HTERT RPE-1 (cell line): Measurements from ENCODE around the gene CD163.
"Not testable (repeated sequence)": the region's sequence is repeated elsewhere in the genome, so short reads cannot be mapped to it uniquely, and the experiment has no call there.

ENCODE experiments used
- in situ Hi-C: fragments of 300-500 bp; cut with MboI; formaldehyde crosslinking; loops from 4 replicates; pipeline ENCODE4 v1.14.3; 2020; ENCODE audit warnings: low sequenced_read_pairs

The CD163 gene

DNA sequence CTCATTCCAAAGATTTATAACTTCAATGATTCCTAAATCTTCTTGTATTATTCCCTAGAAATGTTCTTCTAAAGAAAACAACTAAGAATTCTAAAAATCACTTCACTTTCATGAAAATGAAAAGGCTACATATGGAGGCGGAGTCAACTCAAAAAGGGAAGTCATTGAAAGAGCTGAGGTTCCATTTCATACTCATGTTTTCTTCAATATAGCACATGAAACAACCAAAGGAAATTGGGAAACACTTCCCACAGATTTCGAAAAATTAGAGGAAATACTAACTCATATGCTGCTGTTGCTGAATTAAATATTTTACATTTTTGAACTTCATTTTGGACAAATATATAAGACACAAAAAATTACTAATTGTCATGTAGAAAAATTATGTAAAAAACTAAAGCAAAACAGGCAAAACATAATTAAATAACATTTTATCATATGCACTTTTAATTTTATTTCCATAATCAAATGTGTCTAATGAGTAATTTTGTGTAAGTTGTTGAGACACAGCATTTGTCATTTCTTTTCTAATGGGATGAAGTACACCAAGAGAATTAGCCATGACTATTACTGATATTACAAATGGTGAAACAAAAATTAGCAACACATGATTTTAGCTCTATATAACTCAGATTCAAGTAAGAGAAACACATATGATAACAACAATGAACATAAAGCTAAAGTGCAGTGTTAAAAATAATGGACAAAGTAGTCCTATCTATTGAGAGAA lies at the start of gene CD163:
TSS of gene CD163 (minus strand) at position 92 of the 730 bp plus-strand sequence. CDS start at position 5, 87 bp downstream.
- in situ Hi-C loops, result no loop called here

DNA sequence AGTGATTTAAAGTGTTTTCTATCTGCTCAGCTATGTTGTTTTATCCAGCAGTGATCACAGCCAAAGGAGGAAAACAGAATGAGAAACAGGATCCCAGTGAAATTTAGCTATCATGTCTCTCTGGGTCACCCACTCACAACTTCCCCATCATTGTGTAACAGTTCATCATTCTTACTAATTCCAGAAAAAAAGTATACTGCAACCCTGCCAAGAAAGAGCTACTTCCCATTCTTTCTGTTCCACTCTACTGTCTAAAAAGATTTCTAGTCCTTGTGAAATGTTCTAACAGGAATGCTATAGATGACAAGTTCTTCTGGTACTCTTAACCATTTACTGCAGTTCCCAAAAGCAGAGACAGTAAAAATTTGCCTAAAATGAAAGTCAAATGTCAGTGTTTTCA lies 39.2 kb upstream of the CD163 start:
- in situ Hi-C loops, result no loop called here

DNA sequence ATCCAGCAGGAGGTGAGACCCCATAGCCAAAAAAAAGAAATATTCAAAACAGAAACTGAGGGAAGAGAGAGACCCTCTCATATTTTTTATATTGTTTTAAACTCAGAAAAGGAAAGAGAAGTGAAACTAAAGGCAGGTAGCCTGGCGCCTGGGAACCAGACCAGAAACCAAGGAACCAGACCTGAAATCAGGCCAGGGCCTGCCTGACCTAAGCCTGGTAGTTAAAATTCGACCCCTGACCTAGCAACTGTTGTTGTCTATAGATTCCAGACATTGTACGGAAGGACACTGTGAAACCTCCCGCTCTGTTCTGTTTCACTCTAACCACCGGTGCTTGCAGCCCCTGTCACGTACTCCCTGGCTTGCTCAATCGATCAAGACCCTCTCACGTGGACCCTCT lies 38.5 kb upstream of the CD163 start:
- in situ Hi-C loops, result no loop called here

DNA sequence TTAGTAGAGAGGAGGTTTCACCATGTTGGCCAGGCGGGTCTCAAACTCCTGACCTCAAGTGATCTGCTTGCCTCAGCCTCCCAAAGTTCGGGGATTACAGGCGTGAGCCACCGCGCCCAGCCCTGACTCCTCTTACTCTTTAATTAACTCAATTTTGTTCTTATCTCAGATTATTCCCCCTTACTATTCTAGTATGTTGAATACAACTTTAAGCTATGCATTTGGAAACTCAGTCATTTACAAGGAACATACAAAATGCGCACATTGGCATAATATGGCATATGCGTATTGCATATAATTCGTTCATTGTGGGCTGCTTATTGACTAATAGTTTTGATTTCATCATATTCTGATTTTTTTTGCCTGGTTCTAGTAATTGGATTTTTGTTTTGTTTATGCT lies 10.8 kb upstream of the CD163 start:
- in situ Hi-C loops, result no loop called here

DNA sequence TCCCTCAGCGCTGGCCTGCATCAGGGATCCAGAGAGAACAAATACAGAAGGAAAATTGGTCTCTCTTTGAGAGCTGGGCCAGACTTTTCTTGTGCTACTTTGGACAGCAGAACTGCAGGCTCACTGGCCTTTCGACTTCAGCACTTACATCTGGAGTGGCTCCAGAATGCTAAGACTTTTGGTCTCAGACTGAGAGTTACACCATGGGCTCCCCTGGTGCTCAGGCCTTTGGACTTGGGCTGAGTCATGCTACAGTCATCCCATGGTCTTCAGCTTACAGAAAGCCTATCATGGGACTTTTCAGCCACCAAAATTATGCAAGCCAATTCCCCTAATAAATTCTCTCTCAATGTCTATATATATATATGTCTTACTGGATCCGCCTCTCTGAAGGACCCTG lies 9.0 kb upstream of the CD163 start:
- in situ Hi-C loops, result no loop called here

- in situ Hi-C loops, result not testable (repeated sequence)
These were observed 6.4 kb upstream of the CD163 start for GRCh38 chr12:7509793-7510470.

- in situ Hi-C loops, result no loop called here
These were observed 965 bp downstream of the CD163 start for GRCh38 chr12:7502612-7503011.

DNA sequence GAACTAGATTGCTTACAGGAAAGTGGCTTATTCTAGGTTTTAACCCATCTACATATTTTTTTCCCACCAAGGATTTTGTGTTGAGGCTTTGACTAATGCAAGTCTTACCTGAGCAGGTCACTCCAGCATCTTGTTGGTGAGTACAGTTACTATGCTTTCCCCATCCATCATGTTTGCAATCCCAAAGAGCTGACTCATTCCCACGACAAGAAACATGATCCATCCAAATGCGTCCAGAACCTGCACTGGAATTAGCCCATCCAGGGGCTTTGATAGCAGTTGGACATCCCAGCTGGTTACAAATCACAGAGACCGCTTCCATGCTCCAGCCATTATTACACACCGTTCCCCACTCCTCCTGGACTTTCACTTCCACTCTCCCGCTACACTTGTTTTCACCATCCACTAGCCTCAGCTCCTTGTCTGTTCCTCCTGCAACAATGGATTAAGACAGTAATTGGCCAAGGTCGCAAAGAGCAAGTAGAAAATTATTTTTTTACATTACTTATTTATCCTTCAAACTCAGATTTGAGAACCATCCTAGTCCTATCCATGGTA lies 2.5 kb downstream of the CD163 start:
- in situ Hi-C loops, result no loop called here

DNA sequence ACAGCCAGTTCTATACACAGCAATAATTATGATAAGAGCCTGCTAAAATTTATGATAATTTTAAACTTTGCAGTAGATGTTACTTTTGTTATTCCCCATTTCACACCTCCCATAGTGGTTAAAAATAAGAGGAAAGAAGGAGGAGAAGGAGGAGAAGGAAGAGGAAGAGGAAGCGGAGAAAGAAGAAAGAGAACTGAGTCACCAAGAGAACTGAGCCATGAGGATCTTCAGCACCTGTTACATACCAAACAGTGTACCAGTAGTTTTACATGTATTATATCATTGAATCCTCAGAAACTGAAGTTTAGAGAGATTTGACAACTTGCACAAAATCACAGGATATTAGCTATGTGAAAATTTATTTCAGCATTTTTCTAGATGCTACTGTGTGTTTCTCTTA lies 3.9 kb downstream of the CD163 start:
- in situ Hi-C loops, result no loop called here

DNA sequence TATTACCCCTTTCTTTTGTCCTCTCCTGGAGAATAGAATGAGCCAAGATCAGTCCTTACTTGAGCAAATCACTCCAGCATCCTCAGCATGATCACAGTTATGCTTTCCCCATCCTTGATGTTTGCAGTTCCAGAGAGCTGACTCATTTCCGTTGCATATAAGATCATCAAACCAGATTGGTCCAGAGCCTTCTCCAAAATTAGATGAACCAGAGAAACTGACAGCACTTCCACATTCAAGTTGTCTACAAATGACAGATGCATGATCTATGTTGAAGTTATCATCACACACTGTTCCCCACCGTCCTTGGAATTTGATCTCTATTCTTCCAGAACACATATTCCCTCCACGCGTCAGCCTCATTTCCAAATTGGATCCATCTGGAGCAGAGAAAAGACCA lies 4.8 kb downstream of the CD163 start:
- in situ Hi-C loops, result no loop called here

GRCh38 chr12:7497661-7498060 lies 5.9 kb downstream of the CD163 start:
- in situ Hi-C loops, result no loop called here

GRCh38 chr12:7496451-7496850 lies 7.1 kb downstream of the CD163 start:
- in situ Hi-C loops, result no loop called here

DNA sequence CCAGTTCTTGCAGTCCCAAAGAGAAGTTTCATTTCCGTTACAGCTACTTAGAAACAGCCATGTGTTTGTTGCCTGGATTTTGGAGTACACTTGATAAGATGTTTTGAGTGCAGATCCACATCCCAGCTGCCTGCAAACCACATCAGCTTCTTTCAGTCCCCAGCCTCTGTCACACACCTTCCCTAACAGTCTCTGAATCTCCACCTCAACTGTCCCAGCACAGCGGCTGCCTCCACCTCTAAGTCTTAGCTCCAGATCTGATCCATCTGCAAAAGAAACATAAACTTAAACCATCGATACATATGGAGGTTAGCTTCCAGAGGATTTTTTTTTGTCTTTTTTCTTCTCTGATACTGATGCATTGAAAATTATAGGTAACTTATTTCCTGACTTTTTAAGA lies 8.4 kb downstream of the CD163 start:
- in situ Hi-C loops, result no loop called here

GRCh38 chr12:7493006-7493405 lies 10.6 kb downstream of the CD163 start:
- in situ Hi-C loops, result no loop called here

DNA sequence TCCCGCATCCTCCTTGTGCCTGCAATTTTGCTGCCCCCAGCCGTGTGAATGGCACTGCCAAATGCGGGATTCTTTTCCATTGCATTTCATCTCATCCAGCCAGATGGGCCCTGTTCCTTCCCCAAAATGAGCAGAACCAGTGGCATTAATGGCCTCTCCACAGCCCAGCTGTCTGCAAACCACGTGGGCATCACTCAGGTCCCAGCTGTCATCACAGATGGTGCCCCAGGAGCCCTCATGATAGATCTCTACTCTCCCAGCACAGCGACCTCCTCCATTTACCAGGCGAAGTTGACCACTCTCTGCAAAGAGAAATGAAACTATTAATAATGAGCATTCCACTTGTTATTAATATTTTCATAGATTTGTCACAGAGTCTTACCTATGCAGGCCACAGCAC lies 17.1 kb downstream of the CD163 start:
- in situ Hi-C loops, result no loop called here

GRCh38 chr12:7485095-7485494 lies 18.5 kb downstream of the CD163 start:
- in situ Hi-C loops, result no loop called here

DNA sequence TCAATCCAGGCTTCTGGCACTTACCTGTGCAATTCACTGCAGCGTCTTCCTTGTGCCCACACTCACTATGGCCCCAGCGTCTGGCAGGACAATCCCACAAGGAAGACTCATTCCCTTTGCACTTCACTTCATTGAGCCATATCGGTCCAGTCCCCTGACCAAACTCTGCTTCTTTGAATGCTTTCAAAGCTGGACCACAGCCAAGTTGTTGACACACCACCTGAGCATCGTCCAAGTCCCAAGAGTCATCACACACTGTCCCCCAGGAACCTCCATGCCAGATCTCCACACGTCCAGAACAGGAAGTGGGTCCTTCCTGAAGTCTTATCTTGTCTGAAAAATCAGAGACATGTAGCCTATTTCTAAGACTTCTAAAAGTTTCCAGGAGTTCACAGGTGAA lies 20.2 kb downstream of the CD163 start:
- in situ Hi-C loops, result no loop called here

GRCh38 chr12:7479771-7480170 lies 23.8 kb downstream of the CD163 start:
- in situ Hi-C loops, result no loop called here

DNA sequence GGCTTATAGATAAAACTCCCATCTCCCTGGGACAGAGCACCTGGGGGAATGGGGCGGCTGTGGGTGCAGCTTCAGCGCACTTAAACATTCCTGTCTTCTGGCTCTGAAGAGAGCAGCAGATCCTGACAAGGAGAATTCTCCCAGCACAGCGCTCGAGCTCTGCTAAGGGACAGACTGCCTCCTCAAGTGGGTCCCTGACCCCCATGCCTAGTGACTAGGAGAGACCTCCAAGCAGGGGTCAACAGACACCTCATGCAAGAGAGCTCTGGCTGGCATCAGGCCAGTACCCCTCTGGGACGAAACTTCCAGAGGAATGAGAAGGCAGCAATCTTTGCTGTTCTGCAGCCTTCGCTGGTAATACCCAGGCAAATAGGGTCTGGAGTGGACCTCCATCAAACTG lies 31.5 kb downstream of the CD163 start:
- in situ Hi-C loops, result no loop called here

GRCh38 chr12:7460375-7461259 lies 43.0 kb downstream of the CD163 start:
- in situ Hi-C loops, result no loop called here

- in situ Hi-C loops, result no loop called here
These were observed 43.6 kb downstream of the CD163 start for GRCh38 chr12:7459973-7460372.
